Left ventricle myocardium inferior (tissue), 1 donor: ENCODE results near the gene GNG2. TPM values are rescaled to one million over a fixed set of nuclear protein-coding genes. Genes with fewer than 3 reads are reported as not detected.
"Not testable (repeated sequence)": the region's sequence is repeated elsewhere in the genome, so short reads cannot be mapped to it uniquely, and the experiment has no call there.

Experiments
- DNase-seq: peaks from one replicate; pipeline ENCODE4 v3.0.0-alpha.2; 2020
- H3K27ac ChIP-seq: fragments of 200-600 bp; replicated peaks from 2 replicates; pipeline ENCODE4 v1.8.0; 2021
- H3K27me3 ChIP-seq: fragments of 200-600 bp; 2 replicates; pipeline ENCODE4 v1.8.0; 2021; ENCODE audit warnings: low read depth
- H3K36me3 ChIP-seq: fragments of 200-600 bp; 2 replicates; pipeline ENCODE4 v1.8.0; 2021
- H3K4me1 ChIP-seq: fragments of 200-600 bp; 2 replicates; pipeline ENCODE4 v1.8.0; 2021
- H3K4me3 ChIP-seq: fragments of 200-600 bp; 2 replicates; pipeline ENCODE4 v1.8.0; 2021; ENCODE audit warnings: mild to moderate bottlenecking, moderate library complexity
- H3K9me3 ChIP-seq: fragments of 200-600 bp; replicated peaks from 2 replicates; pipeline ENCODE4 v1.8.0; 2021
- CTCF ChIP-seq: fragments of 200-600 bp; IDR thresholded peaks from 2 replicates; pipeline ENCODE4 v1.8.0; 2021; ENCODE audit warnings: antibody characterized with exemption, mild to moderate bottlenecking, borderline replicate concordance
- intact Hi-C: fragments of 100-400 bp; cut with micrococcal nuclease; formaldehyde crosslinking; loops from one replicate; pipeline ENCODE4 v1.11.0; 2022
- total RNA-seq: library from RNA; stranded (reverse); fragmentation: NEBNext Ultra II Directional; extraction: Animal tissue kit (Norgen Biotek cat#: 25700); gene quantifications from one replicate; pipeline ENCODE4 v1.2.1, GENCODE V29; 2021
- donor health status: DM: no; HTN: yes; CAD: no; lungs with severe emphysema.

GNG2 gene
- total RNA-seq, 1 donor from 2014 or later: 6.7 TPM

- no peaks in the 10 kb centered on the region for H3K4me1 ChIP-seq
- H3K27me3 ChIP-seq: no peaks in the 10 kb centered on the region
- no peak for DNase-seq
- H3K9me3 ChIP-seq: peaks cover 13% of the 10 kb centered on the region
- no peak overlapping the region for H3K4me3 ChIP-seq
- TF ChIP-seq CTCF: no peak
- H3K36me3 ChIP-seq: no peaks in the 10 kb centered on the region
- H3K27ac ChIP-seq: no peak overlapping the region
- intact Hi-C loops: no loop called here
These were observed 41.1 kb downstream of the GNG2 start for GRCh38 chr14:51901475-51902024.

- DNase-seq, intact Hi-C loops, H3K4me3 ChIP-seq, H3K27me3 ChIP-seq, H3K36me3 ChIP-seq, H3K27ac ChIP-seq, H3K4me1 ChIP-seq: not testable (repeated sequence)
- H3K9me3 ChIP-seq: peaks cover 13% of the 10 kb centered on the region
These were observed 45.3 kb downstream of the GNG2 start for GRCh38 chr14:51905656-51906121.

GRCh38 chr14:51908086-51908485 is 47.7 kb downstream of the GNG2 start:
- H3K27ac ChIP-seq: no peak overlapping the region
- no peak for DNase-seq
- H3K36me3 ChIP-seq: no peaks in the 10 kb centered on the region
- no peaks in the 10 kb centered on the region for H3K27me3 ChIP-seq
- H3K4me3 ChIP-seq: no peak overlapping the region
- no peaks in the 10 kb centered on the region for H3K4me1 ChIP-seq
- H3K9me3 ChIP-seq: peaks cover 13% of the 10 kb centered on the region
- intact Hi-C loops: no loop called here
- no peak for TF ChIP-seq CTCF

- no peak for TF ChIP-seq CTCF
These were observed 51.8 kb downstream of the GNG2 start for GRCh38 chr14:51912112-51912786.

GRCh38 chr14:51914310-51914709 is 53.9 kb downstream of the GNG2 start:
- H3K27ac ChIP-seq: no peak overlapping the region
- DNase-seq: no peak
- H3K4me3 ChIP-seq: no peak overlapping the region
- H3K4me1 ChIP-seq: peaks cover 10% of the 10 kb centered on the region
- intact Hi-C loops: no loop called here
- H3K36me3 ChIP-seq: no peaks in the 10 kb centered on the region
- H3K9me3 ChIP-seq: no peaks in the 10 kb centered on the region
- TF ChIP-seq CTCF: no peak
- H3K27me3 ChIP-seq: no peaks in the 10 kb centered on the region

More at GRCh38 chr14:51912112-51912786, 51.8 kb downstream of the GNG2 start:
- no peak for DNase-seq
- no peak overlapping the region for H3K27ac ChIP-seq
- H3K9me3 ChIP-seq: no peaks in the 10 kb centered on the region
- H3K27me3 ChIP-seq: no peaks in the 10 kb centered on the region
- H3K36me3 ChIP-seq: no peaks in the 10 kb centered on the region
- H3K4me1 ChIP-seq: peaks cover 10% of the 10 kb centered on the region
- no peak overlapping the region for H3K4me3 ChIP-seq
- intact Hi-C loops: no loop called here

- no peaks in the 10 kb centered on the region for H3K36me3 ChIP-seq
- H3K27ac ChIP-seq: peak overlapping the region; percentile 63
These were observed 56.8 kb downstream of the GNG2 start for GRCh38 chr14:51917193-51917592.

More at GRCh38 chr14:51917193-51917592, 56.8 kb downstream of the GNG2 start:
- intact Hi-C loops: no loop called here
- no peaks in the 10 kb centered on the region for H3K27me3 ChIP-seq
- H3K4me1 ChIP-seq: peaks cover 10% of the 10 kb centered on the region
- DNase-seq: peak; percentile 25
- no peaks in the 10 kb centered on the region for H3K9me3 ChIP-seq
- no peak for TF ChIP-seq CTCF
- no peak overlapping the region for H3K4me3 ChIP-seq
